ENCODE results near the gene ADARB1. TPM values are rescaled to one million over a fixed set of nuclear protein-coding genes. Genes with fewer than 3 reads are reported as not detected.
A peak's percentile ranks its signal among the peaks of the same experiment; 100 is the strongest.
"Not testable (repeated sequence)": the region's sequence is repeated elsewhere in the genome, so short reads cannot be mapped to it uniquely, and the experiment has no call there.

ADARB1 gene
- total and polyA plus RNA-seq, 9 of the 15 experiments (the other 6 are each of a cell fraction or from before 2014, with no cell fraction given) = 6.7 to 16.0 (median 8.3) TPM

- TF ChIP-seq ZBTB49 (CRISPR knock-in tag; IDR thresholded peaks at IDR 0.05; ENCODE audit: borderline replicate concordance) = no peak
- no peak for TF ChIP-seq ATF4 (CRISPR knock-in tag; IDR thresholded peaks at IDR 0.05)
Observed at GRCh38 chr21:45138199-45139002, 64.0 kb downstream of the ADARB1 start (continued).

- H3K36me3 ChIP-seq (ENCODE audit: control insufficient read depth, insufficient read depth, low read length); H3K4me3 ChIP-seq; BruUV-seq (replicated peaks); FAIRE-seq; H2AFZ ChIP-seq (ENCODE audit: low read depth, low read length); DNase-seq (ENCODE audit: extremely low read depth in 1 of 4, low spot score in 3 of 4); H3K9ac ChIP-seq (ENCODE audit: insufficient read depth in 1 of 2, low read depth in 2 of 2, low read length in 2 of 2); H3K9me3 ChIP-seq (replicated peaks; ENCODE audit: control insufficient read depth, insufficient read depth, low read depth, low read length); H3K79me2 ChIP-seq (ENCODE audit: control insufficient read depth, insufficient read depth, low read length); H4K20me1 ChIP-seq (replicated peaks; ENCODE audit: control insufficient read depth, insufficient read depth, low read length); H3K9me1 ChIP-seq (ENCODE audit: control insufficient read depth, insufficient read depth, low read length); H3K4me2 ChIP-seq (ENCODE audit: insufficient read depth, low read length); H3K27me3 ChIP-seq (ENCODE audit: control insufficient read depth in 2 of 2, insufficient read depth in 2 of 2, low read length in 2 of 2); H3K27ac ChIP-seq (ENCODE audit: extremely low read depth, low read depth, low read length); TF ChIP-seq JUND (IDR thresholded peaks at IDR 0.05; ENCODE audit: borderline replicate concordance, low read depth, low read length): not testable (repeated sequence)
- in situ Hi-C loops (cut with MboI) (loop anchor here (5.0 kb wide), 1 partner anchor 192 kb away; no protein-coding TSS in a partner anchor), intact Hi-C loops (cut with micrococcal nuclease) (loop anchor here (10.0 kb wide), 1 partner anchor 124 kb away; no protein-coding TSS in a partner anchor)
- WGBS (ENCODE audit: insufficient coverage, low coverage, missing lambda C conversion rate) = 68% methylated on average over 7 of the region's 7 CpGs
- CTCF ChIA-PET (ENCODE audit: low intra/inter-chr PET ratio) = interaction anchor here (0.6 to 5.2 kb wide), 8 partner anchors 37 to 681 kb away, joined by 3 to 51 read pairs (median 4); no protein-coding TSS in a partner anchor
- peaks cover 19 to 23% of the 10 kb centered on the region in 2 experiments; a peak in 4 of 5 replicates for H3K4me1 ChIP-seq (replicated peaks in 1 of 2; ENCODE audit: control insufficient read depth in 2 of 2, insufficient read depth in 2 of 2, low read length in 2 of 2)
- POLR2A ChIA-PET = interaction anchor here (0.5 to 1.2 kb wide), 4 partner anchors 18 to 193 kb away, joined by 3 to 4 read pairs (median 4); no protein-coding TSS in a partner anchor
- ATAC-seq = peak; percentile 2; the same call in 2 of the 3 replicates
- 0 out of 3 replicates have a peak, but pooled peaks have one; percentile 43 for TF ChIP-seq JUND (tag; IDR thresholded peaks at IDR 0.05; ENCODE audit: borderline replicate concordance, low read depth, low read length)
- TF ChIP-seq GABPA (tag; conservative IDR thresholded peaks at IDR 0.05; ENCODE audit: low read depth) = peak; percentile 23; the same call in 1 of the 2 replicates
- TF ChIP-seq FOSL1 (tag; conservative IDR thresholded peaks at IDR 0.05) = peak; percentile 51; the same call in 1 of the 2 replicates
- TF ChIP-seq ZNF511 (CRISPR knock-in tag; IDR thresholded peaks at IDR 0.05) = 0 out of 2 replicates have a peak, but pooled peaks have one; percentile 13
- TF ChIP-seq ZNF232 (CRISPR knock-in tag; IDR thresholded peaks at IDR 0.05) = 0 out of 2 replicates have a peak, but pooled peaks have one; percentile 11
- TF ChIP-seq FOXA3 (CRISPR knock-in tag; conservative IDR thresholded peaks at IDR 0.05 in 1 of 2, IDR thresholded peaks at IDR 0.05 in 1 of 2) = 0 out of 4 replicates have a peak, but pooled peaks of 1 of the 2 experiments have one; percentile 11
- 0 out of 2 replicates have a peak, but pooled peaks have one; percentile 5 for TF ChIP-seq LEF1 (IDR thresholded peaks at IDR 0.05)
- peak; percentile 29 for TF ChIP-seq TBP (optimal IDR thresholded peaks at IDR 0.05; ENCODE audit: low read depth, low read length)
- TF ChIP-seq ZBTB33 (CRISPR knock-in tag; IDR thresholded peaks at IDR 0.05) = 0 out of 2 replicates have a peak, but pooled peaks have one; percentile 1
Observed at GRCh38 chr21:45139003-45139360, 64.6 kb downstream of the ADARB1 start.

Data from K562 (cell line).